Measurements from ENCODE around the gene ING3. TPM values are rescaled to one million over a fixed set of nuclear protein-coding genes. Genes with fewer than 3 reads are reported as not detected.
A peak's percentile ranks its signal among the peaks of the same experiment; 100 is the strongest.

The ING3 gene
- total and polyA plus RNA-seq, 9 of the 15 experiments (the other 6 are each of a cell fraction or from before 2014, with no cell fraction given): 22.8 to 233 (median 50.4) TPM

DNA sequence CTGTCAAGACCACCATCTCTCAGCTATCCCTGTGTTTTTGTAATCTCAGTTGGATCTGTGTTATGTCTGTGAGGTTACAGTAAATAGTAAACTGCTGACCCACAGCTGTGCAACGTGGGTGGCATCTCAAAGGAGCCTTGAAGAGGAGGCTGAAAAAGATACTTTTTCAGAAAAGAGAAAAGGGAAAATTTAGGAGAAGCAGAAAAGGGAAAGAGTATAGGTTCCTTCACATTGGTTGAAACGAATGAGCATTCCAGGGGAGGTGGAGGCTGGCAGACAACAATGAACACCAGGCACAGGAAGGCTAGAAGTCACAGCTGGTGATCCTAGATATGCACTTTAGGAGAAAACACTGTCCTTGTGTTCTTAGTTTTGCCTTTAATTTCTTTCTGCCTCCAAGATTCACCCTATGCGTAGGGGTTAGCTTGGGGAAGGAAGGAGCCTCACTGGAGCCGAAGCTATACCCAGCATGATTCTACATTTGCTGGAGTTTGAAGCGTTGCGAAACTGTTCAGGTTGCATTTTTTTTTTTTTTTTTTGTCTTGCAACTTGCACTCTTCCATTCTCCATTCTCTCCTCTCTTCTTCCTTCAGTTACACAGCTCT is 56.2 kb downstream of the ING3 start (continued):
- TF ChIP-seq ARHGAP35 (IDR thresholded peaks at IDR 0.05; ENCODE audit: partially characterized antibody): no peak
- no peak for TF ChIP-seq TCF7L2 (IDR thresholded peaks at IDR 0.05; ENCODE audit: low read depth, low read length)
- no peak for TF ChIP-seq JUND (IDR thresholded peaks at IDR 0.05; ENCODE audit: borderline replicate concordance, low read depth, low read length)
- TF ChIP-seq JUND (tag; IDR thresholded peaks at IDR 0.05; ENCODE audit: borderline replicate concordance, low read depth, low read length): no peak
- TF ChIP-seq DACH1 (IDR thresholded peaks at IDR 0.05; ENCODE audit: partially characterized antibody): peak; percentile 81
- TF ChIP-seq, protein P1, sequence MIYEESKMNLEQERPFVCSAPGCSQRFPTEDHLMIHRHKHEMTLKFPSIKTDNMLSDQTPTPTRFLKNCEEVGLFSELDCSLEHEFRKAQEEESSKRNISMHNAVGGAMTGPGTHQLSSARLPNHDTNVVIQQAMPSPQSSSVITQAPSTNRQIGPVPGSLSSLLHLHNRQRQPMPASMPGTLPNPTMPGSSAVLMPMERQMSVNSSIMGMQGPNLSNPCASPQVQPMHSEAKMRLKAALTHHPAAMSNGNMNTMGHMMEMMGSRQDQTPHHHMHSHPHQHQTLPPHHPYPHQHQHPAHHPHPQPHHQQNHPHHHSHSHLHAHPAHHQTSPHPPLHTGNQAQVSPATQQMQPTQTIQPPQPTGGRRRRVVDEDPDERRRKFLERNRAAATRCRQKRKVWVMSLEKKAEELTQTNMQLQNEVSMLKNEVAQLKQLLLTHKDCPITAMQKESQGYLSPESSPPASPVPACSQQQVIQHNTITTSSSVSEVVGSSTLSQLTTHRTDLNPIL (CRISPR knock-in tag; IDR thresholded peaks at IDR 0.05): no peak
- no peak for TF ChIP-seq FOXP1 (CRISPR knock-in tag; IDR thresholded peaks at IDR 0.05)
- TF ChIP-seq, protein P2, sequence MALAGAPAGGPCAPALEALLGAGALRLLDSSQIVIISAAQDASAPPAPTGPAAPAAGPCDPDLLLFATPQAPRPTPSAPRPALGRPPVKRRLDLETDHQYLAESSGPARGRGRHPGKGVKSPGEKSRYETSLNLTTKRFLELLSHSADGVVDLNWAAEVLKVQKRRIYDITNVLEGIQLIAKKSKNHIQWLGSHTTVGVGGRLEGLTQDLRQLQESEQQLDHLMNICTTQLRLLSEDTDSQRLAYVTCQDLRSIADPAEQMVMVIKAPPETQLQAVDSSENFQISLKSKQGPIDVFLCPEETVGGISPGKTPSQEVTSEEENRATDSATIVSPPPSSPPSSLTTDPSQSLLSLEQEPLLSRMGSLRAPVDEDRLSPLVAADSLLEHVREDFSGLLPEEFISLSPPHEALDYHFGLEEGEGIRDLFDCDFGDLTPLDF (CRISPR knock-in tag; IDR thresholded peaks at IDR 0.05): no peak
- TF ChIP-seq, protein P3, sequence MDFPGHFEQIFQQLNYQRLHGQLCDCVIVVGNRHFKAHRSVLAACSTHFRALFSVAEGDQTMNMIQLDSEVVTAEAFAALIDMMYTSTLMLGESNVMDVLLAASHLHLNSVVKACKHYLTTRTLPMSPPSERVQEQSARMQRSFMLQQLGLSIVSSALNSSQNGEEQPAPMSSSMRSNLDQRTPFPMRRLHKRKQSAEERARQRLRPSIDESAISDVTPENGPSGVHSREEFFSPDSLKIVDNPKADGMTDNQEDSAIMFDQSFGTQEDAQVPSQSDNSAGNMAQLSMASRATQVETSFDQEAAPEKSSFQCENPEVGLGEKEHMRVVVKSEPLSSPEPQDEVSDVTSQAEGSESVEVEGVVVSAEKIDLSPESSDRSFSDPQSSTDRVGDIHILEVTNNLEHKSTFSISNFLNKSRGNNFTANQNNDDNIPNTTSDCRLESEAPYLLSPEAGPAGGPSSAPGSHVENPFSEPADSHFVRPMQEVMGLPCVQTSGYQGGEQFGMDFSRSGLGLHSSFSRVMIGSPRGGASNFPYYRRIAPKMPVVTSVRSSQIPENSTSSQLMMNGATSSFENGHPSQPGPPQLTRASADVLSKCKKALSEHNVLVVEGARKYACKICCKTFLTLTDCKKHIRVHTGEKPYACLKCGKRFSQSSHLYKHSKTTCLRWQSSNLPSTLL (IDR thresholded peaks at IDR 0.05): no peak; the same call in 1 of the 2 replicates
- TF ChIP-seq, protein P4, sequence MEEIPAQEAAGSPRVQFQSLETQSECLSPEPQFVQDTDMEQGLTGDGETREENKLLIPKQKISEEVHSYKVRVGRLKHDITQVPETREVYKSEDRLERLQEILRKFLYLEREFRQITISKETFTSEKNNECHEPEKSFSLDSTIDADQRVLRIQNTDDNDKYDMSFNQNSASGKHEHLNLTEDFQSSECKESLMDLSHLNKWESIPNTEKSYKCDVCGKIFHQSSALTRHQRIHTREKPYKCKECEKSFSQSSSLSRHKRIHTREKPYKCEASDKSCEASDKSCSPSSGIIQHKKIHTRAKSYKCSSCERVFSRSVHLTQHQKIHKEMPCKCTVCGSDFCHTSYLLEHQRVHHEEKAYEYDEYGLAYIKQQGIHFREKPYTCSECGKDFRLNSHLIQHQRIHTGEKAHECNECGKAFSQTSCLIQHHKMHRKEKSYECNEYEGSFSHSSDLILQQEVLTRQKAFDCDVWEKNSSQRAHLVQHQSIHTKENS (CRISPR knock-in tag; IDR thresholded peaks at IDR 0.05): no peak
- no peak for TF ChIP-seq TRIM28 (IDR thresholded peaks at IDR 0.05)
- 0 out of 2 replicates have a peak, but pooled peaks have one; percentile 12 for TF ChIP-seq NFE2 (IDR thresholded peaks at IDR 0.05; ENCODE audit: low read depth)
- TF ChIP-seq, protein P5, sequence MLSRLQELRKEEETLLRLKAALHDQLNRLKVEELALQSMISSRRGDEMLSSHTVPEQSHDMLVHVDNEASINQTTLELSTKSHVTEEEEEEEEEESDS (CRISPR knock-in tag; IDR thresholded peaks at IDR 0.05): no peak
- no peak for TF ChIP-seq MYNN (IDR thresholded peaks at IDR 0.05)
- TF ChIP-seq MYNN (CRISPR knock-in tag; IDR thresholded peaks at IDR 0.05): no peak
- TF ChIP-seq FUS (optimal IDR thresholded peaks at IDR 0.05; ENCODE audit: low read depth, low read length): no peak
- no peak for TF ChIP-seq KLF10 (CRISPR knock-in tag; IDR thresholded peaks at IDR 0.05)
- TF ChIP-seq, protein P6, sequence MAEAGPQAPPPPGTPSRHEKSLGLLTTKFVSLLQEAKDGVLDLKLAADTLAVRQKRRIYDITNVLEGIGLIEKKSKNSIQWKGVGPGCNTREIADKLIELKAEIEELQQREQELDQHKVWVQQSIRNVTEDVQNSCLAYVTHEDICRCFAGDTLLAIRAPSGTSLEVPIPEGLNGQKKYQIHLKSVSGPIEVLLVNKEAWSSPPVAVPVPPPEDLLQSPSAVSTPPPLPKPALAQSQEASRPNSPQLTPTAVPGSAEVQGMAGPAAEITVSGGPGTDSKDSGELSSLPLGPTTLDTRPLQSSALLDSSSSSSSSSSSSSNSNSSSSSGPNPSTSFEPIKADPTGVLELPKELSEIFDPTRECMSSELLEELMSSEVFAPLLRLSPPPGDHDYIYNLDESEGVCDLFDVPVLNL (CRISPR knock-in tag; IDR thresholded peaks at IDR 0.05; ENCODE audit: low read depth): no peak
- TF ChIP-seq, protein P7, sequence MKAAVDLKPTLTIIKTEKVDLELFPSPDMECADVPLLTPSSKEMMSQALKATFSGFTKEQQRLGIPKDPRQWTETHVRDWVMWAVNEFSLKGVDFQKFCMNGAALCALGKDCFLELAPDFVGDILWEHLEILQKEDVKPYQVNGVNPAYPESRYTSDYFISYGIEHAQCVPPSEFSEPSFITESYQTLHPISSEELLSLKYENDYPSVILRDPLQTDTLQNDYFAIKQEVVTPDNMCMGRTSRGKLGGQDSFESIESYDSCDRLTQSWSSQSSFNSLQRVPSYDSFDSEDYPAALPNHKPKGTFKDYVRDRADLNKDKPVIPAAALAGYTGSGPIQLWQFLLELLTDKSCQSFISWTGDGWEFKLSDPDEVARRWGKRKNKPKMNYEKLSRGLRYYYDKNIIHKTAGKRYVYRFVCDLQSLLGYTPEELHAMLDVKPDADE (conservative IDR thresholded peaks at IDR 0.05; ENCODE audit: control insufficient read depth, low read depth, low read length): no peak
- no peak for TF ChIP-seq ZFP1 (CRISPR knock-in tag; IDR thresholded peaks at IDR 0.05)
- TF ChIP-seq ZNF668 (CRISPR knock-in tag; IDR thresholded peaks at IDR 0.05): no peak
